ENCODE data around the gene PIN1.
"Not testable (repeated sequence)": the region's sequence is repeated elsewhere in the genome, so short reads cannot be mapped to it uniquely, and the experiment has no call there.

The PIN1 gene

GRCh38 chr19:9834726-9835506 is at the start of gene PIN1:
PIN1 (plus strand) TSS chr19:9835318; CDS start chr19:9835345, 27 bp downstream.
- TF ChIP-seq CTCF (IDR thresholded peaks at IDR 0.05; ENCODE audit: extremely low read depth, insufficient read depth, missing control alignments): peak; percentile 67
- in situ Hi-C loops (cut with MboI; ENCODE audit: low pct_unique_long_range_greater_than_20kb, low sequenced_read_pairs, unreplicated experiment): no loop called here
- DNase-seq (ENCODE audit: low spot score): peak; percentile 99

GRCh38 chr19:9785367-9786331 is 49.5 kb upstream of the PIN1 start:
- in situ Hi-C loops (cut with MboI; ENCODE audit: low pct_unique_long_range_greater_than_20kb, low sequenced_read_pairs, unreplicated experiment): loop anchor here (25.0 kb wide), 2 partner anchors 473 to 648 kb away; partner anchors contain the start of genes OR7G3, ZNF317, ZNF559 and ZNF699
- TF ChIP-seq CTCF (IDR thresholded peaks at IDR 0.05; ENCODE audit: extremely low read depth, insufficient read depth, missing control alignments): no peak
- DNase-seq (ENCODE audit: low spot score): peak; percentile 94

GRCh38 chr19:9786342-9786741 is 48.8 kb upstream of the PIN1 start:
- in situ Hi-C loops (cut with MboI; ENCODE audit: low pct_unique_long_range_greater_than_20kb, low sequenced_read_pairs, unreplicated experiment): loop anchor here (25.0 kb wide), 2 partner anchors 474 to 649 kb away; partner anchors contain the start of genes OR7G3, ZNF317, ZNF559 and ZNF699
- no peak for TF ChIP-seq CTCF (IDR thresholded peaks at IDR 0.05; ENCODE audit: extremely low read depth, insufficient read depth, missing control alignments)

GRCh38 chr19:9786819-9787218 is 48.3 kb upstream of the PIN1 start:
- in situ Hi-C loops (cut with MboI; ENCODE audit: low pct_unique_long_range_greater_than_20kb, low sequenced_read_pairs, unreplicated experiment): loop anchor here (25.0 kb wide), 2 partner anchors 475 to 650 kb away; partner anchors contain the start of genes OR7G3, ZNF317, ZNF559 and ZNF699
- no peak for TF ChIP-seq CTCF (IDR thresholded peaks at IDR 0.05; ENCODE audit: extremely low read depth, insufficient read depth, missing control alignments)
- DNase-seq (ENCODE audit: low spot score): no peak

More at GRCh38 chr19:9786342-9786741, 48.8 kb upstream of the PIN1 start:
- no peak for DNase-seq (ENCODE audit: low spot score)

GRCh38 chr19:9788604-9789003 is 46.5 kb upstream of the PIN1 start:
- DNase-seq (ENCODE audit: low spot score): not testable (repeated sequence)
- in situ Hi-C loops (cut with MboI; ENCODE audit: low pct_unique_long_range_greater_than_20kb, low sequenced_read_pairs, unreplicated experiment): loop anchor here (25.0 kb wide), 2 partner anchors 476 to 651 kb away; partner anchors contain the start of genes OR7G3, ZNF317, ZNF559 and ZNF699

GRCh38 chr19:9789066-9789465 is 46.1 kb upstream of the PIN1 start:
- in situ Hi-C loops (cut with MboI; ENCODE audit: low pct_unique_long_range_greater_than_20kb, low sequenced_read_pairs, unreplicated experiment): loop anchor here (25.0 kb wide), 2 partner anchors 477 to 652 kb away; partner anchors contain the start of genes OR7G3, ZNF317, ZNF559 and ZNF699
- no peak for TF ChIP-seq CTCF (IDR thresholded peaks at IDR 0.05; ENCODE audit: extremely low read depth, insufficient read depth, missing control alignments)
- DNase-seq (ENCODE audit: low spot score): no peak

- in situ Hi-C loops (cut with MboI; ENCODE audit: low pct_unique_long_range_greater_than_20kb, low sequenced_read_pairs, unreplicated experiment): loop anchor here (25.0 kb wide), 2 partner anchors 477 to 652 kb away; partner anchors contain the start of genes OR7G3, ZNF317, ZNF559 and ZNF699
- DNase-seq (ENCODE audit: low spot score): not testable (repeated sequence)
Observed at GRCh38 chr19:9789579-9789978, 45.5 kb upstream of the PIN1 start.

GRCh38 chr19:9791073-9791367 is 44.1 kb upstream of the PIN1 start:
- in situ Hi-C loops (cut with MboI; ENCODE audit: low pct_unique_long_range_greater_than_20kb, low sequenced_read_pairs, unreplicated experiment): loop anchor here (10.0 to 25.0 kb wide), 3 partner anchors 166 to 654 kb away; partner anchors contain the start of genes OR7G3, ZNF317, ZNF559 and ZNF561
- DNase-seq (ENCODE audit: low spot score): not testable (repeated sequence)
